Pancreas (tissue), 10 donors: ENCODE measurements around the gene NUDT12. TPM values are rescaled to one million over a fixed set of nuclear protein-coding genes. Genes with fewer than 3 reads are reported as not detected.

Experiments
- ATAC-seq, 4 donors: fragments of 200-7000 bp; cut with Tn5 transposase; one replicate each; pipeline versions ENCODE4 v1.8.0 to v1.9.1; 2020; ENCODE audit warnings: mild to moderate bottlenecking in 4 of 4, moderate library complexity in 4 of 4
- DNase-seq, 6 donors: peaks; one replicate each; pipeline ENCODE4 v3.0.0-alpha.2; 2020
- FAIRE-seq: peaks from 2 replicates; lab custom pipeline; 2012; peaks lifted over from hg19 to GRCh38; lab: Jason Lieb, UNC
- H3K27ac ChIP-seq, 4 donors: fragments of 200-600 bp; sonication (generic); 1 replicate in 3 of 4; 2 replicates in 1 of 4; pipeline versions ENCODE4 v1.5.0 to v1.8.0; 2020
- H3K27me3 ChIP-seq, 4 donors: fragments of 200-600 bp; one replicate each; pipeline ENCODE4 v1.8.0; 2021
- H3K36me3 ChIP-seq, 3 donors: fragments of 200-600 bp; sonication (generic) in 1 of 3; one replicate each; pipeline versions ENCODE4 v1.5.0 to v1.8.0; 2020 to 2021
- H3K4me1 ChIP-seq, 3 donors: fragments of 200-600 bp; one replicate each; pipeline ENCODE4 v1.8.0; 2021
- H3K4me3 ChIP-seq, 4 donors: fragments of 200-600 bp; sonication (generic) in 2 of 4; one replicate each; pipeline versions ENCODE4 v1.5.0 to v1.8.0; 2020 to 2021
- H3K9me3 ChIP-seq, 4 donors: fragments of 200-600 bp; one replicate each; pipeline ENCODE4 v1.8.0; 2021
- CTCF ChIP-seq, 4 donors: fragments of 200-600 bp; sonication (generic) in 3 of 4; IDR thresholded peaks; one replicate each; pipeline versions ENCODE4 v1.5.0 to v1.8.0; 2021; ENCODE audit warnings: antibody characterized with exemption in 4 of 4
- WGBS, 2 donors: extraction: QIAGEN DNeasy Blood & Tissue Kit; methylation state at CpG; one replicate each; pipeline ENCODE4 v1.1.7; 2013; 5-methylcytosine and 5-hydroxymethylcytosine counted together
- intact Hi-C, 3 donors: fragments of 100-400 bp; cut with DNase I; formaldehyde crosslinking; loops; one replicate each; pipeline versions ENCODE4 v1.11.1 to v1.14.2; 2022
- polyA plus RNA-seq, 2 donors: library from polyadenylated mRNA; stranded (reverse); fragments of 200-250 nt; gene quantifications; one replicate each; pipeline ENCODE4 v1.2.3, GENCODE V29; 2013
- total RNA-seq, 6 donors: library from RNA; stranded (reverse); fragmentation: NEBNext Ultra II Directional in 4 of 6; extraction: Animal tissue kit (Norgen Biotek cat#: 25700) in 4 of 6; gene quantifications; one replicate each; pipeline versions ENCODE4 v1.2.1 to v1.2.4, GENCODE V29; 2021 to 2023
- donor health status: healthy with polysubstance abuse.
- donor health status: DM: no; HTN: no; CAD: no; lungs with moderate emphysema.
- donor health status: DM: no; HTN: no; CAD: no.
- donor health status: control.
- donor health status: control.
- donor health status: Bipolar disorder and iron deficiency.
- donor health status: DM: yes; HTN: yes; CAD: no.
- donor health status: DM: no; HTN: no; CAD: no.
- donor health status: DM: no; HTN: no; CAD: no.
- donor health status: DM: yes; HTN: yes; CAD: no.

The NUDT12 gene
- total and polyA plus RNA-seq, 8 donors = 5.7 to 13.5 (median 8.8) TPM

- FAIRE-seq = no peak
- WGBS, 2 donors = 20 to 39% methylated on average over 1 of the region's 1 CpG
- Histone ChIP-seq H3K4me3 (no peak overlapping the region), H3K4me1 (no peaks in the 10 kb centered on the region), H3K27me3 (no peaks in the 10 kb centered on the region), H3K36me3 (no peaks in the 10 kb centered on the region), H3K27ac (no peak overlapping the region), H3K9me3 (no peaks in the 10 kb centered on the region)
- no peak for ATAC-seq
- no peak for DNase-seq
- intact Hi-C loops = no loop called here
- TF ChIP-seq CTCF (IDR thresholded peaks at IDR 0.05) = no peak
These were observed 37.5 kb upstream of the NUDT12 start for GRCh38 chr5:103600086-103600485.

- ATAC-seq = no peak
- no peaks in the 10 kb centered on the region for H3K4me1 ChIP-seq
- H3K27me3 ChIP-seq = no peaks in the 10 kb centered on the region
- no peak overlapping the region for H3K27ac ChIP-seq
- no peak for DNase-seq
- H3K4me3 ChIP-seq = no peak overlapping the region
- no peak for TF ChIP-seq CTCF (IDR thresholded peaks at IDR 0.05)
- FAIRE-seq = no peak
- H3K36me3 ChIP-seq = no peaks in the 10 kb centered on the region
- no peaks in the 10 kb centered on the region for H3K9me3 ChIP-seq
- intact Hi-C loops = no loop called here
- 92 to 95% methylated on average over 3 of the region's 3 CpGs for WGBS, 2 donors
These were observed 36.5 kb upstream of the NUDT12 start for GRCh38 chr5:103598997-103599566.

- DNase-seq (no peak), FAIRE-seq (no peak), ATAC-seq (no peak)
- no peak for TF ChIP-seq CTCF (IDR thresholded peaks at IDR 0.05)
- WGBS, 2 donors = 78 to 92% methylated on average over 3 of the region's 3 CpGs
- H3K36me3 ChIP-seq = no peaks in the 10 kb centered on the region
- no peaks in the 10 kb centered on the region for H3K9me3 ChIP-seq
- H3K27ac ChIP-seq = no peak overlapping the region
- intact Hi-C loops = no loop called here
- H3K27me3 ChIP-seq = no peaks in the 10 kb centered on the region
- no peak overlapping the region for H3K4me3 ChIP-seq
- H3K4me1 ChIP-seq = no peaks in the 10 kb centered on the region
These were observed 27.6 kb upstream of the NUDT12 start for GRCh38 chr5:103590221-103590620.

DNA sequence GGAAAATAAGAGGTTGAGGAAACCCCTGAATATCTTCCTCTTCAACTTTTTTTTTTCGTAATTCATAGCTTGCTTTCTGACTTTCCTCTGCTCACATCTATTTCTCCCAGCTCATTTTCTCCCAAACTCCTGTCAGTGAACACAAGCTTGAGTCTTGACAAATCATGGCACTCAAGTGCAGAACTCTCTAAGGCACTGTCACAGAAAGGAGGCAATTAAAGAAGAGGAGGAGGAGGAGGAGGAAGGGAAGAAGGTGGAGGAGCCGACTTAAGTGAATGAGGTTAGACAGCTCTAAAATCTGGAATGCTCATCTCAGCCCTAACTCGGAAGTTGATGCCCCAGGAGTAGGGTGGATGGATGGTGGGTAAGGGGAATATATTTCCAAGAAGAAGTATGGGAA is 27.2 kb upstream of the NUDT12 start:
- ATAC-seq = no peak
- H3K36me3 ChIP-seq = no peaks in the 10 kb centered on the region
- no peaks in the 10 kb centered on the region for H3K9me3 ChIP-seq
- no peaks in the 10 kb centered on the region for H3K4me1 ChIP-seq
- H3K27ac ChIP-seq = no peak overlapping the region
- H3K27me3 ChIP-seq = no peaks in the 10 kb centered on the region
- H3K4me3 ChIP-seq = no peak overlapping the region
- intact Hi-C loops = no loop called here
- WGBS, 2 donors = 80 to 81% methylated on average over 3 of the region's 3 CpGs
- TF ChIP-seq CTCF (IDR thresholded peaks at IDR 0.05) = no peak
- FAIRE-seq = no peak
- no peak for DNase-seq

DNA sequence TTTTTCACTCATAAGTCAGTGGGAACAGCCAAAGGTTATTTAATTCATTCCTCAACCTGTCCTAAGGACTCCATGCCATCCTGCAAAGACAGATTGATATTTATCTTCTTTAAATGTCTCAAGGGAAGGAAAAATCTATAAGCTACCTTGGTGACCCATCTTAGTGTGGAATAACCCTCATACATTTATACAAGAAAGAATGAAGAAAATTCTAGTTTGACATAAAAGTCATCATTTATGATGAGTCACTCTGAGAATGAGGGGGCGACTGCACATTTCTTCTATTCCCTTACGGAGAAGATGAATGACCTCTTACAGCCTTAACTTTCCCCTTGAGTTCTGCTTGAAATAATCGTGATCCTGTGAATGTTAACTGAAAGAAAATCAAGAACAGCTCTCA is 26.8 kb upstream of the NUDT12 start:
- DNase-seq (no peak), ATAC-seq (no peak), FAIRE-seq (no peak)
- no peaks in the 10 kb centered on the region for H3K9me3 ChIP-seq
- no peaks in the 10 kb centered on the region for H3K27me3 ChIP-seq
- intact Hi-C loops = no loop called here
- TF ChIP-seq CTCF (IDR thresholded peaks at IDR 0.05) = no peak
- H3K4me3 ChIP-seq = no peak overlapping the region
- WGBS, 2 donors = 72% methylated on average over 3 of the region's 3 CpGs
- H3K36me3 ChIP-seq = no peaks in the 10 kb centered on the region
- H3K27ac ChIP-seq = no peak overlapping the region
- H3K4me1 ChIP-seq = no peaks in the 10 kb centered on the region
